Mesodermal cell (in vitro differentiated cells): ENCODE data around the gene IFNW1.
"Not testable (repeated sequence)": the region's sequence is repeated elsewhere in the genome, so short reads cannot be mapped to it uniquely, and the experiment has no call there.

ENCODE experiments used
- H3K27ac ChIP-seq: 2 replicates; pipeline ENCODE4 v1.7.0; 2013; ENCODE audit warnings: mild to moderate bottlenecking, low read depth, low read length, moderate library complexity; ENCODE audit not compliant: severe bottlenecking
- H3K36me3 ChIP-seq: 2 replicates; pipeline ENCODE4 v1.7.1; 2013; ENCODE audit warnings: mild to moderate bottlenecking, low read length, moderate library complexity; ENCODE audit not compliant: control insufficient read depth, insufficient read depth
- H3K4me1 ChIP-seq: one replicate; pipeline ENCODE4 v1.7.1; 2013; ENCODE audit warnings: mild to moderate bottlenecking, low read length; ENCODE audit not compliant: insufficient read depth, control insufficient read depth, poor library complexity, severe bottlenecking
- H3K4me3 ChIP-seq: 2 replicates; pipeline ENCODE4 v1.7.0; 2013; ENCODE audit warnings: low read length, control low read depth, mild to moderate bottlenecking; ENCODE audit not compliant: insufficient read depth, poor library complexity, severe bottlenecking; ENCODE audit errors: extremely low read depth
- H3K9me3 ChIP-seq: 2 replicates; pipeline ENCODE4 v1.7.1; 2013; ENCODE audit warnings: mild to moderate bottlenecking, low read length, moderate library complexity; ENCODE audit not compliant: control insufficient read depth
- WGBS, 2 experiments: methylation state at CpG; one replicate each; pipeline ENCODE4 v1.1.5; 2013; ENCODE audit warnings: missing lambda C conversion rate in 2 of 2; ENCODE audit not compliant: insufficient coverage in 2 of 2; 5-methylcytosine and 5-hydroxymethylcytosine counted together

Gene IFNW1

GRCh38 chr9:21154018-21154608 is 12.5 kb upstream of the IFNW1 start:
- WGBS, 2 experiments, result 0 to 11% methylated on average over 1 to 2 of the region's 3 CpGs
- Histone ChIP-seq H3K36me3 (no peaks in the 10 kb centered on the region), H3K9me3 (no peaks in the 10 kb centered on the region), H3K27ac (peak overlapping the region; percentile 51), H3K4me1 (peaks cover 4% of the 10 kb centered on the region), H3K4me3 (no peak overlapping the region)

- H3K27ac ChIP-seq, result peak overlapping the region; percentile 51
- whole genome bisulfite sequencing, 2 experiments, result 22% methylated on average over 1 of the region's 3 CpGs; no CpG with 5 or more reads in 1 of the 2 experiments
- no peak overlapping the region for H3K4me3 ChIP-seq
- H3K4me1 ChIP-seq, result peaks cover 4% of the 10 kb centered on the region
- no peaks in the 10 kb centered on the region for H3K36me3 ChIP-seq
- no peaks in the 10 kb centered on the region for H3K9me3 ChIP-seq
Measured at GRCh38 chr9:21153336-21154017, 11.8 kb upstream of the IFNW1 start.

GRCh38 chr9:21144603-21145002 is 3.0 kb upstream of the IFNW1 start:
- no peaks in the 10 kb centered on the region for H3K36me3 ChIP-seq
- WGBS, 2 experiments, result 71 to 92% methylated on average over 1 of the region's 1 CpG
- no peak overlapping the region for H3K4me3 ChIP-seq
- no peaks in the 10 kb centered on the region for H3K9me3 ChIP-seq
- H3K27ac ChIP-seq, result no peak overlapping the region
- H3K4me1 ChIP-seq, result no peaks in the 10 kb centered on the region

- Histone ChIP-seq H3K4me3 (no peak overlapping the region), H3K9me3 (no peaks in the 10 kb centered on the region), H3K27ac (no peak overlapping the region), H3K4me1 (no peaks in the 10 kb centered on the region), H3K36me3 (no peaks in the 10 kb centered on the region)
- no CpG with 5 or more reads among the region's 1 CpG for WGBS, 2 experiments
Measured at GRCh38 chr9:21137020-21137419, 4.6 kb downstream of the IFNW1 start.

- H3K4me1 ChIP-seq, result no peaks in the 10 kb centered on the region
- no peaks in the 10 kb centered on the region for H3K9me3 ChIP-seq
- no peaks in the 10 kb centered on the region for H3K36me3 ChIP-seq
- no peak overlapping the region for H3K27ac ChIP-seq
- 100% methylated on average over 1 of the region's 3 CpGs; no CpG with 5 or more reads in 1 of the 2 experiments for WGBS, 2 experiments
- H3K4me3 ChIP-seq, result no peak overlapping the region
Measured at GRCh38 chr9:21135736-21136135, 5.9 kb downstream of the IFNW1 start.

- not testable (repeated sequence) for H3K36me3 ChIP-seq, H3K4me3 ChIP-seq, H3K27ac ChIP-seq, H3K9me3 ChIP-seq, H3K4me1 ChIP-seq
Measured at GRCh38 chr9:21128186-21128585, 13.4 kb downstream of the IFNW1 start.

- Histone ChIP-seq H3K9me3 (no peaks in the 10 kb centered on the region), H3K36me3 (no peaks in the 10 kb centered on the region), H3K4me3 (no peak overlapping the region), H3K27ac (no peak overlapping the region), H3K4me1 (no peaks in the 10 kb centered on the region)
- WGBS, 2 experiments, result 92 to 100% methylated on average over 3 of the region's 4 CpGs
Measured at GRCh38 chr9:21121595-21122251, 19.9 kb downstream of the IFNW1 start.

GRCh38 chr9:21121079-21121478 is 20.6 kb downstream of the IFNW1 start:
- Histone ChIP-seq H3K36me3 (no peaks in the 10 kb centered on the region), H3K9me3 (no peaks in the 10 kb centered on the region), H3K27ac (no peak overlapping the region), H3K4me3 (no peak overlapping the region), H3K4me1 (no peaks in the 10 kb centered on the region)
- 100% methylated on average over 1 of the region's 2 CpGs; no CpG with 5 or more reads in 1 of the 2 experiments for WGBS, 2 experiments

- WGBS, 2 experiments, result 88% methylated on average over 6 of the region's 7 CpGs
- no peaks in the 10 kb centered on the region for H3K9me3 ChIP-seq
- no peak overlapping the region for H3K4me3 ChIP-seq
- no peaks in the 10 kb centered on the region for H3K4me1 ChIP-seq
- H3K27ac ChIP-seq, result no peak overlapping the region
- no peaks in the 10 kb centered on the region for H3K36me3 ChIP-seq
Measured at GRCh38 chr9:21119093-21119770, 22.4 kb downstream of the IFNW1 start.

GRCh38 chr9:21114311-21114710 is 27.3 kb downstream of the IFNW1 start:
- no peaks in the 10 kb centered on the region for H3K36me3 ChIP-seq
- no peak overlapping the region for H3K27ac ChIP-seq
- H3K9me3 ChIP-seq, result no peaks in the 10 kb centered on the region
- H3K4me1 ChIP-seq, result no peaks in the 10 kb centered on the region
- H3K4me3 ChIP-seq, result no peak overlapping the region
- WGBS, 2 experiments, result no CpG with 5 or more reads among the region's 2 CpGs
